Measurements from ENCODE around the gene TDP2.

The TDP2 gene

GRCh38 chr6:24692415-24692814 is 25.7 kb upstream of the TDP2 start:
- TF ChIP-seq CTCF (IDR thresholded peaks at IDR 0.05; ENCODE audit: borderline replicate concordance, control extremely low read depth, extremely low read depth, insufficient read depth, missing control alignments): no peak

GRCh38 chr6:24692003-24692402 is 25.3 kb upstream of the TDP2 start:
- TF ChIP-seq CTCF (IDR thresholded peaks at IDR 0.05; ENCODE audit: borderline replicate concordance, control extremely low read depth, extremely low read depth, insufficient read depth, missing control alignments): no peak
- DNase-seq (ENCODE audit: low spot score): no peak
- in situ Hi-C loops (cut with MboI; ENCODE audit: low sequenced_read_pairs, unreplicated experiment): no loop called here

More at GRCh38 chr6:24692415-24692814, 25.7 kb upstream of the TDP2 start:
- in situ Hi-C loops (cut with MboI; ENCODE audit: low sequenced_read_pairs, unreplicated experiment): no loop called here
- no peak for DNase-seq (ENCODE audit: low spot score)

GRCh38 chr6:24691550-24691949 is 24.9 kb upstream of the TDP2 start:
- in situ Hi-C loops (cut with MboI; ENCODE audit: low sequenced_read_pairs, unreplicated experiment): no loop called here
- DNase-seq (ENCODE audit: low spot score): no peak
- no peak for TF ChIP-seq CTCF (IDR thresholded peaks at IDR 0.05; ENCODE audit: borderline replicate concordance, control extremely low read depth, extremely low read depth, insufficient read depth, missing control alignments)

- TF ChIP-seq CTCF (IDR thresholded peaks at IDR 0.05; ENCODE audit: borderline replicate concordance, control extremely low read depth, extremely low read depth, insufficient read depth, missing control alignments): no peak
- in situ Hi-C loops (cut with MboI; ENCODE audit: low sequenced_read_pairs, unreplicated experiment): no loop called here
- DNase-seq (ENCODE audit: low spot score): no peak
These were observed 23.9 kb upstream of the TDP2 start for GRCh38 chr6:24690593-24690992.

- in situ Hi-C loops (cut with MboI; ENCODE audit: low sequenced_read_pairs, unreplicated experiment): no loop called here
- no peak for TF ChIP-seq CTCF (IDR thresholded peaks at IDR 0.05; ENCODE audit: borderline replicate concordance, control extremely low read depth, extremely low read depth, insufficient read depth, missing control alignments)
- no peak for DNase-seq (ENCODE audit: low spot score)
These were observed 23.3 kb upstream of the TDP2 start for GRCh38 chr6:24689964-24690363.

- no peak for TF ChIP-seq CTCF (IDR thresholded peaks at IDR 0.05; ENCODE audit: borderline replicate concordance, control extremely low read depth, extremely low read depth, insufficient read depth, missing control alignments)
- in situ Hi-C loops (cut with MboI; ENCODE audit: low sequenced_read_pairs, unreplicated experiment): no loop called here
- no peak for DNase-seq (ENCODE audit: low spot score)
These were observed 20.2 kb upstream of the TDP2 start for GRCh38 chr6:24686946-24687345.

GRCh38 chr6:24686408-24686807 is 19.7 kb upstream of the TDP2 start:
- no peak for TF ChIP-seq CTCF (IDR thresholded peaks at IDR 0.05; ENCODE audit: borderline replicate concordance, control extremely low read depth, extremely low read depth, insufficient read depth, missing control alignments)
- in situ Hi-C loops (cut with MboI; ENCODE audit: low sequenced_read_pairs, unreplicated experiment): no loop called here
- DNase-seq (ENCODE audit: low spot score): no peak
